ENCODE data around the gene FEV. TPM values are rescaled to one million over a fixed set of nuclear protein-coding genes. Genes with fewer than 3 reads are reported as not detected.

Gene FEV
- total RNA-seq, 2 donors from 2014 or later = not detected

GRCh38 chr2:218988650-218989049 lies 3.7 kb upstream of the FEV start:
- ATAC-seq (ENCODE audit: insufficient number of reproducible peaks, low FRiP score, low read depth) = no peak
- Histone ChIP-seq H3K27me3 (replicated peaks; ENCODE audit: insufficient read depth) (peaks cover 48% of the 10 kb centered on the region), H3K27ac (no peak overlapping the region), H3K9me3 (no peaks in the 10 kb centered on the region), H3K36me3 (no peaks in the 10 kb centered on the region), H3K4me1 (ENCODE audit: control insufficient read depth in 1 of 2, low read depth in 2 of 2) (peaks cover 17 to 24% of the 10 kb centered on the region in 2 donors), H3K4me3 (no peak overlapping the region)
- no peak for TF ChIP-seq CTCF (IDR thresholded peaks at IDR 0.05)
- DNase-seq (ENCODE audit: low spot score) = no peak

GRCh38 chr2:218988164-218988563 lies 3.2 kb upstream of the FEV start:
- no peak for TF ChIP-seq CTCF (IDR thresholded peaks at IDR 0.05)

GRCh38 chr2:218986148-218986761 lies 1.3 kb upstream of the FEV start:
- ATAC-seq (ENCODE audit: insufficient number of reproducible peaks, low FRiP score, low read depth) = no peak
- peaks cover 28% of the 10 kb centered on the region for H3K27me3 ChIP-seq (replicated peaks; ENCODE audit: insufficient read depth)

More at GRCh38 chr2:218988164-218988563, 3.2 kb upstream of the FEV start:
- no peaks in the 10 kb centered on the region for H3K9me3 ChIP-seq
- DNase-seq (ENCODE audit: low spot score) = no peak
- H3K27me3 ChIP-seq (replicated peaks; ENCODE audit: insufficient read depth) = peaks cover 47% of the 10 kb centered on the region
- no peak overlapping the region for H3K4me3 ChIP-seq
- no peaks in the 10 kb centered on the region for H3K36me3 ChIP-seq
- H3K4me1 ChIP-seq (ENCODE audit: control insufficient read depth in 1 of 2, low read depth in 2 of 2) = peaks cover 12 to 19% of the 10 kb centered on the region in 2 donors
- no peak for ATAC-seq (ENCODE audit: insufficient number of reproducible peaks, low FRiP score, low read depth)
- no peak overlapping the region for H3K27ac ChIP-seq

GRCh38 chr2:218985325-218986091 lies 524 bp upstream of the FEV start:
- peaks cover 27% of the 10 kb centered on the region for H3K27me3 ChIP-seq (replicated peaks; ENCODE audit: insufficient read depth)
- no peaks in the 10 kb centered on the region for H3K36me3 ChIP-seq
- ATAC-seq (ENCODE audit: insufficient number of reproducible peaks, low FRiP score, low read depth) = no peak
- peaks cover 20 to 33% of the 10 kb centered on the region in 2 donors for H3K4me1 ChIP-seq (ENCODE audit: control insufficient read depth in 1 of 2, low read depth in 2 of 2)
- no peak for DNase-seq (ENCODE audit: low spot score)
- no peak overlapping the region for H3K4me3 ChIP-seq
- no peak for TF ChIP-seq CTCF (IDR thresholded peaks at IDR 0.05)
- no peaks in the 10 kb centered on the region for H3K9me3 ChIP-seq
- H3K27ac ChIP-seq = no peak overlapping the region

More at GRCh38 chr2:218986148-218986761, 1.3 kb upstream of the FEV start:
- no peak overlapping the region for H3K4me3 ChIP-seq
- DNase-seq (ENCODE audit: low spot score) = no peak
- no peaks in the 10 kb centered on the region for H3K36me3 ChIP-seq
- H3K27ac ChIP-seq = no peak overlapping the region
- no peaks in the 10 kb centered on the region for H3K9me3 ChIP-seq
- TF ChIP-seq CTCF (IDR thresholded peaks at IDR 0.05) = no peak
- peaks cover 16 to 27% of the 10 kb centered on the region in 2 donors for H3K4me1 ChIP-seq (ENCODE audit: control insufficient read depth in 1 of 2, low read depth in 2 of 2)

GRCh38 chr2:218984239-218985020 lies 554 bp downstream of the FEV start:
- no peak for DNase-seq (ENCODE audit: low spot score)

More at GRCh38 chr2:218984239-218985020, 554 bp downstream of the FEV start:
- peak overlapping the region; percentile 42 for H3K4me3 ChIP-seq
- TF ChIP-seq CTCF (IDR thresholded peaks at IDR 0.05) = no peak
- H3K27ac ChIP-seq = peak overlapping the region in 1 of 2 donors; percentile 38
- no peaks in the 10 kb centered on the region for H3K36me3 ChIP-seq
- H3K4me1 ChIP-seq (ENCODE audit: control insufficient read depth in 1 of 2, low read depth in 2 of 2) = peaks cover 20 to 37% of the 10 kb centered on the region in 2 donors
- H3K9me3 ChIP-seq = no peaks in the 10 kb centered on the region
- peaks cover 27% of the 10 kb centered on the region for H3K27me3 ChIP-seq (replicated peaks; ENCODE audit: insufficient read depth)
- no peak for ATAC-seq (ENCODE audit: insufficient number of reproducible peaks, low FRiP score, low read depth)
